Measurements from ENCODE around the gene NEDD4L.

The NEDD4L gene

GRCh38 chr18:58291131-58291530 is 247.1 kb downstream of the NEDD4L start:
- no peak for DNase-seq (ENCODE audit: low spot score)

DNA sequence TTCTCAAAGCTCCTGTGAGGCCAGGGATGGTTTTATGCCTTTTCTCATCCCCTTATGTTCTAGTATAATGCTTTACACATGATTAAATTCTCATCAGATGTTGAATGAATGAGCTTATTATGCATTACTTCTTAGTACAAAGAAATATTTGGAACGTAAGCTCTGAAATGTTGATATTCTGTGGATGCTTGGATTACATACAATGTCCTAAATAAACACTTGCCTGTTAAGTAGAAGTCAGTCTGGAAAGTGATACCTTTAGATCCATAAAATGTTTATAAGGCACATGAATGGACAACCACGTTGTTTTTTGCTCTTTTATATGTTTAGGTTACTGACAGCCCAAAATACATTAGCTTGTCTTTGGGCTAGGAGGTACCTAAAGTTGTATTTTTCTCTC is 248.6 kb downstream of the NEDD4L start:
- no peak for DNase-seq (ENCODE audit: low spot score)

DNA sequence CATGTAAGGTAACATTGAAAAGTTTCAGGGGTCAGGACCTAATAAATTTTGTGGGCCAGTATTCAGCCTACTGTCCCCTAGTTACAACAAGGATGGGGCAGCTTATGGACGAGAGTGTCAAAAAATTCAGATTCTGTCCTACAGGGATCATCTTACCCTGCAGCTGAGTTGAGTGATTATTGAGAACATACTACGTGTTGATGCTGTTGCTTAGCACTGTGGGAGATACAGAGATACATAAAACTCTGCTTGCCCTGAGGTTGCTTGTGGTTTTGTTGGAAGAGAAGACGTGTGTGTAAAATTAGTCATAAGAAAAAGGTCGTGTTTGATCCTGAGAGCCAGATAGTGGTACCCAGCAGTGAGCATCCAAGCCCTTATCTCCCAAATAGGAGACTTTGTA is 253.2 kb downstream of the NEDD4L start:
- DNase-seq (ENCODE audit: low spot score) = no peak

DNA sequence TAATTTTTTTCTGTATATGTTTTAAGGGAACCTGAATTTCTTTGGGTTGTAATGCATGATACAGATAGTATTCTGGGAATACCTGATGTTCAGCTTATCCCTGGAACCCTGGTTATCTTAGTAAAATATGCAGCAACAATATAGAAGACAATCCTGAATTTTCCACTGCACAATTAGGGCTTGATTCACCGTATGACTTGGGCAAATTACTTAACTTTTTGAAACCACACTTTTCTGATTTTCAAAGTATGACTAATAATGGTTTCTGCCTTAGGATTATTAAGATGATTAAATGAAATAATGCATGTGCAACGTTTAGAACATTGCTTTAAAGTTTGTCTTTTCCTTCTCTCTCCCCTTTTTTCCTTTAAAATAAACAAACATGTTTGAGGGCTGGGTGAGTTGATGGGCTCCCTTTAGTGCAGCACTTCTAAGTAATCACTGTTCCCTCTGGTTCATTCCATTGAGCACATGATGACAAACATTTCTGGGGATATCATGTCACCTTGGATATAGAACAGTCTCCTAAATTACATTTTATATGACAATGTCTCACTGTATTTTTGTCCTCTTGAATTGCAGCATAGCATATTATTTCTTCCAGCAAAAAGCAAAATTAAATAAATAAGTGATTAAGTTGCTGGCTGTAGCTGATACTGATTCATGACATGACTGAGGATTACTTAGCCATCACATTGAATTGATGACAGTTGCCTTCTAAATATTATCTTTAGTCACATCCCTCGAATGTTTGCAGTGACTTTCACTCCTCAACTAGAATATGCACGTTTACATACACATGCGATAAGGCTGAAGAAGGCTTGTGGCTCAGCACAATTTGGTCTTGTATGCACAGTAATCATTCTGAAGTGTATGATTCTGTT is 254.5 kb downstream of the NEDD4L start:
- no peak for DNase-seq (ENCODE audit: low spot score)

GRCh38 chr18:58299135-58299473 is 255.1 kb downstream of the NEDD4L start:
- DNase-seq (ENCODE audit: low spot score) = no peak

- DNase-seq (ENCODE audit: low spot score) = no peak
Observed at GRCh38 chr18:58299936-58300335, 255.9 kb downstream of the NEDD4L start.

GRCh38 chr18:58300867-58301266 is 256.8 kb downstream of the NEDD4L start:
- DNase-seq (ENCODE audit: low spot score) = no peak

DNA sequence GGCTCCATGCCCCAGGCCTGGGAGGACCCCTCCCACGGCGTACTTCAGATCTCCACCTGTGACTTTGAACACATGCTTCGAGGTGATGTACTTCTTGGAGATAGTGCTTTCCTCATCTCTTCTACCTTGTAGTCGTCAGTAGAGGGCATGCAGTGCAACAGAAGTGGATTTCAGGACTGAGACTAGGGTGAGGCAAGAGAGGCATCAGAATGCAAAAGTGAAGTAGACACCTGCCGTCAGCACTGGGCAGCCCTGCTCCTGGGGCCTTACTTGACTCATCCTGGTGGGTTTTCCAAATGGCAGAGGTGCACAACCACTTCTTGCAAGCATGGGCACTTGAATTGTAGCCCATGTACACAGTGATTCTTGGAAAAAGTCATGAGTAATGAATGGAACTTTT is 258.8 kb downstream of the NEDD4L start:
- DNase-seq (ENCODE audit: low spot score) = no peak

DNA sequence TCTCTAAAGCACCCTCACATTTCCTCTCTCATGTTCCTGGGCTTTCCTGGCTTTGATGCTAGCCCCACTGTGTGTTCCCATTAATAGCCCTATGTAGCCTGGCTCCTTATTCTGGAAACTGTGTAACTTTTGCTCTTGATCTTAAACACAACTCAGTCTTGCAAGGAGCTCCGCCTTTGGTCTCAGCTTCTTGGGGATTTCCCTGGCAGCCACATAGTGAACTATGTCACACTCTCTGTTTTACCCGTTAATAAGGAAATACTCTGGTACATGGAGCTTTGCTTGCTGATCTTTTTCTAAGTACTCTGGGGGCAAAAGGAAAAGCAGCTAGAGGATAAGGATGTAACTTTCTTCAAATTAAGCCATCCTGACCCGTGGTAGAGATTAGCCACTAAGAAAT is 259.3 kb downstream of the NEDD4L start:
- no peak for DNase-seq (ENCODE audit: low spot score)

DNA sequence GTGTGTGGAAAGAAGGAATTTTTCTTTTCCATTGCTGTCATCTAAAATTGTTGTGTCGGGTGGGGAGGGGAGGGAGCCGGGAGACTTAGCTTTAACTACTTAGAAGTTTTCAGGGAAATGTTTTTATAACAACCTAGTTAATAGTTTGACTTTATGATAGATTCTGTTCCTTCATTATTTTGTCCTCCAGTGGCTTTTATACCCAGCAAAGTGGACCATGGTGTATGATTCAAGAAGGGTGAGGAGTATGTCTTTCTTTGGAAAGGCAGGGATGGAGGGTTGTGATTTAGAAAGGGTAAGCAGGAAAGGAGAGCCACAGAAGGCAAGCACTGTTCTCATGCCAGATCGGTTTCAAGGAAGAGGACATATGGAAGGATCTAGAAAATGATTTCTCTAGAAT is 261.8 kb downstream of the NEDD4L start:
- no peak for DNase-seq (ENCODE audit: low spot score)

- no peak for DNase-seq (ENCODE audit: low spot score)
Observed at GRCh38 chr18:58307441-58307840, 263.4 kb downstream of the NEDD4L start.

- DNase-seq (ENCODE audit: low spot score) = no peak
Observed at GRCh38 chr18:58308463-58308862, 264.4 kb downstream of the NEDD4L start.

DNA sequence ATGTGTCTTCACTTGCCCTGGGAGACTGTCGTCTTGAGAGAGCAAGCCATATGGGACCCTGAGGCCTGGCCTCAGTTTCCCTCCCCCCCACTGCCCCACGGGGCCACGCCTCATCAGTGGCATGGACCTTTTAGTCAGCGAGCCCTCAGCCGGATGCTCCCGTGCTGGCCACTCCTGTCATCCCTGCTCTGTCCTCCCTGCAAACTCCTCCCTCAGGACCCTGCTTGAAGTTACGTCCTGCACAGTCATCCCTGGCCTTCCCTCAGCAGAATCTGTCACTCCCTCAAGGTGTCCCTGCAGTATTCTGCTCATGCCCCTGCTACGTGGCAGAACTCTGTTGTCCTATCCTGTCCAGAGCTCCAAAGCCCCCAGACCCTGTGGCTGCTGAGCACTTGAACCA is 265.1 kb downstream of the NEDD4L start:
- no peak for DNase-seq (ENCODE audit: low spot score)

- no peak for DNase-seq (ENCODE audit: low spot score)
Observed at GRCh38 chr18:58309610-58310239, 265.7 kb downstream of the NEDD4L start.

- no peak for DNase-seq (ENCODE audit: low spot score)
Observed at GRCh38 chr18:58310517-58310916, 266.5 kb downstream of the NEDD4L start.

- no peak for DNase-seq (ENCODE audit: low spot score)
Observed at GRCh38 chr18:58311390-58311789, 267.4 kb downstream of the NEDD4L start.

DNA sequence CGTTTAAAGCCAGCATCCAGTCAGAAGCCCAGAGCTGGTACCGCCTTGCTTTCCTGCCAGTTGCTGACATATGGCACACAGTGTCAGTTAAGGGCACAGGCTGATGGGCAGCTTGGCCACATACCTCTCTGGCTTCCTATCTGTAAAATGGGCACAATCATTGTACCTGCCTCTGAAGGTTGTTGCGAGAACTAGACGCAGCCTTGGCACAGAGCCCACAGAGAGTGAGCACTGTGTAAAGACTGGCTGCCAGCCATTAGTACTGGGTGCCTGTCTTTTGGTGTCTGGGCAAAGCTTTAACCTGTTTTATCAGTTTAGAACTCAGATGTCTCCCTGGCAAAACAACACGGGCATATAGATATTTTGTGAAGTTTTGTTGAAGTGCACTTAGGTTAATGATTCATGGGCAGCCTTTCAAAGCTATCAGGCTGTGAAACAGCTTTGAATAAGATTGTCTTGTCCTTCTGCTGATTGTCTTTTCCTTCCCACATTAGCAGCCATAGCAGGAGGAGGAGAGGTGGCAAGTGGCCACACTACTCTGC is 269.5 kb downstream of the NEDD4L start:
- no peak for DNase-seq (ENCODE audit: low spot score)

- peak; percentile 79 for DNase-seq (ENCODE audit: low spot score)
Observed at GRCh38 chr18:58314284-58314683, 270.3 kb downstream of the NEDD4L start.

- DNase-seq (ENCODE audit: low spot score) = no peak
Observed at GRCh38 chr18:58315041-58315440, 271.0 kb downstream of the NEDD4L start.

- DNase-seq (ENCODE audit: low spot score) = no peak
Observed at GRCh38 chr18:58315739-58316215, 271.8 kb downstream of the NEDD4L start.

DNA sequence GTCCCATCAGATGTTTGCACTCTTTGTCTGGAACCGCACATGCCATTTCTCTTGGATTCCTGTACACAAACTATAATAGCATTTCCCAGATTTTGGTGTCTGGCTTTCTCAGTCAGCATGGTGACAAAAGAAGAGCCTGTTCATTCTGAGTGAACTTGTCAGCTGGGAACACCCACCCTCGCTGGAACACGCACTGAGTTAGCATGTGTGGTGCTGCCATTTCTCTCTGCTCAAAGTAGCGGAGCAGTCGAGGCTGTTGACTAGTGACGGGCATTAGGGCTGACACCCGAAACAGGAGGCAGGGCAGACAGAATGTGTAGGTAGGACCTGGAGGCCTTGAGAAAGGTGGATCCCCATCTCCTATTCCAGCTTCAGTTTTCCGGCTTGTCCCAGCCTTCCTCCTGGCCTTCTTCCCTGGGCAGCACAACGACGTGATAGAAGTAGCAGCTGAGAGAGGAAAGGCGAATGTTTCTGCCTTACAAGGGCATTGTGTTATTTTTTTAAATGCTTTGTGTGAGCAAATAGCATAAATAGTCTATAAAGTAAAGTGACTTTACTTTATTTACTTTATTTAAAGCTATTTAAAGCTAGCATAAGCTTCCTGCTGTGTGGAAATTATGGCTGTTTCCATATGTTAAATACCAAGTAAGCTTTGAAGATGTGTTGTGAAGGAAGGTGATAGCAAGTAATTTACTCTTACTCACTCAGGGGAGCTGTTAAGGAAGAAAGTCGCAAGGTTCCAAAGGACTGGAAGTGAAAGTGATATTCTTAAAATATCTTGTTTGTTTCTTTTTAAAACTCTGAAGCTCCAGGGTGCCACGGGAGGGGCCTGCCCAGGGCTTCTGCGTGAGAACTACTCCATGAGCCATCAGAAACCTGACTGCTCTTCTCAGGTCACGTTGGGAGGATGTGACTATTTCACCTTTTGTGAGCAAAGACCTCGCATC is 272.6 kb downstream of the NEDD4L start:
- DNase-seq (ENCODE audit: low spot score) = peak; percentile 76

- DNase-seq (ENCODE audit: low spot score) = no peak
Observed at GRCh38 chr18:58319719-58320118, 275.7 kb downstream of the NEDD4L start.
